Liver (tissue), 9 donors: ENCODE measurements around the gene PRG3. TPM values are rescaled to one million over a fixed set of nuclear protein-coding genes. Genes with fewer than 3 reads are reported as not detected.

Source experiments
- DNase-seq: peaks from one replicate; pipeline ENCODE4 v3.0.0-alpha.2; 2017; ENCODE audit warnings: low spot score
- H3K27ac ChIP-seq, 2 donors: one replicate each; pipeline ENCODE4 v1.7.0; 2013; ENCODE audit warnings: inconsistent platforms in 2 of 2, low read length in 2 of 2, control low read depth in 1 of 2, low read depth in 1 of 2, mild to moderate bottlenecking in 1 of 2
- H3K27me3 ChIP-seq, 4 donors: one replicate each; pipeline versions ENCODE4 v1.6.1 to v1.7.0; 2013; ENCODE audit warnings: low read length in 3 of 4, inconsistent platforms in 1 of 4, mild to moderate bottlenecking in 1 of 4, moderate library complexity in 1 of 4; ENCODE audit not compliant: control insufficient read depth in 4 of 4, insufficient read depth in 4 of 4
- H3K36me3 ChIP-seq, 4 donors: one replicate each; pipeline versions ENCODE4 v1.6.1 to v1.7.0; 2013; ENCODE audit warnings: low read length in 3 of 4, mild to moderate bottlenecking in 3 of 4, low read depth in 1 of 4, moderate library complexity in 1 of 4; ENCODE audit not compliant: control insufficient read depth in 4 of 4, insufficient read depth in 3 of 4
- H3K4me1 ChIP-seq, 4 donors: one replicate each; pipeline versions ENCODE4 v1.6.1 to v1.7.0; 2013; ENCODE audit warnings: low read length in 3 of 4, mild to moderate bottlenecking in 3 of 4, moderate library complexity in 1 of 4; ENCODE audit not compliant: control insufficient read depth in 4 of 4, insufficient read depth in 4 of 4
- H3K4me3 ChIP-seq, 3 donors: one replicate each; pipeline versions ENCODE4 v1.6.1 to v1.7.0; 2013; ENCODE audit warnings: low read length in 3 of 3, control low read depth in 1 of 3, low read depth in 1 of 3, mild to moderate bottlenecking in 1 of 3
- H3K9ac ChIP-seq, 2 donors: one replicate each; pipeline ENCODE4 v1.7.0; 2013; ENCODE audit warnings: low read length in 2 of 2, mild to moderate bottlenecking in 2 of 2, moderate library complexity in 2 of 2, control low read depth in 1 of 2, low read depth in 1 of 2
- H3K9me3 ChIP-seq, 4 donors: one replicate each; pipeline versions ENCODE4 v1.6.1 to v1.7.0; 2013; ENCODE audit warnings: low read length in 3 of 4; ENCODE audit not compliant: control insufficient read depth in 4 of 4
- CTCF ChIP-seq: fragments of 150-350 bp; IDR thresholded peaks from 2 replicates; pipeline ENCODE4 v1.5.1; 2017; ENCODE audit warnings: improper control_type of control experiment, low read depth, low read length; ENCODE audit not compliant: missing input control
- EGR1 ChIP-seq, 2 donors: IDR thresholded peaks; 2 replicates each; pipeline ENCODE4 v1.6.1; 2016 to 2018; ENCODE audit warnings: antibody characterized with exemption in 2 of 2, low read depth in 2 of 2
- FOXA2 ChIP-seq: IDR thresholded peaks from 2 replicates; pipeline ENCODE4 v1.6.1; 2016; ENCODE audit warnings: antibody characterized with exemption
- GABPA ChIP-seq, 2 donors: IDR thresholded peaks in 1 of 2; conservative IDR thresholded peaks in 1 of 2; 2 replicates each; pipeline ENCODE4 v1.6.1; 2016; ENCODE audit warnings: antibody characterized with exemption in 2 of 2, mild to moderate bottlenecking in 1 of 2, moderate library complexity in 1 of 2
- HNF4A ChIP-seq, 2 donors: conservative IDR thresholded peaks; 2 replicates each; pipeline ENCODE4 v1.6.1; 2016; ENCODE audit warnings: antibody characterized with exemption in 2 of 2, mild to moderate bottlenecking in 2 of 2
- HNF4G ChIP-seq: IDR thresholded peaks from 2 replicates; pipeline ENCODE4 v1.6.1; 2016; ENCODE audit warnings: antibody characterized with exemption
- NR2F2 ChIP-seq: IDR thresholded peaks from 2 replicates; pipeline ENCODE4 v1.6.1; 2016; ENCODE audit warnings: antibody characterized with exemption
- RAD21 ChIP-seq, 2 donors: IDR thresholded peaks; 2 replicates each; pipeline ENCODE4 v1.6.1; 2016; ENCODE audit warnings: antibody characterized with exemption in 2 of 2, mild to moderate bottlenecking in 2 of 2
- REST ChIP-seq: IDR thresholded peaks from 2 replicates; pipeline ENCODE4 v1.6.1; 2016; ENCODE audit warnings: antibody characterized with exemption, mild to moderate bottlenecking
- SP1 ChIP-seq: IDR thresholded peaks from 2 replicates; pipeline ENCODE4 v1.6.1; 2018; ENCODE audit warnings: antibody characterized with exemption, mild to moderate bottlenecking
- TAF1 ChIP-seq: conservative IDR thresholded peaks from 2 replicates; pipeline ENCODE4 v1.6.1; 2016; ENCODE audit warnings: antibody characterized with exemption, mild to moderate bottlenecking
- YY1 ChIP-seq: IDR thresholded peaks from 2 replicates; pipeline ENCODE4 v1.6.1; 2016; ENCODE audit warnings: antibody characterized with exemption, mild to moderate bottlenecking
- ZBTB33 ChIP-seq: IDR thresholded peaks from 2 replicates; pipeline ENCODE4 v1.6.1; 2016; ENCODE audit warnings: antibody characterized with exemption
- WGBS: extraction: QIAGEN DNeasy Blood & Tissue Kit; methylation state at CpG from one replicate; pipeline ENCODE4 v1.1.7; 2013; 5-methylcytosine and 5-hydroxymethylcytosine counted together
- polyA plus RNA-seq, 2 donors: library from polyadenylated mRNA; stranded (reverse) in 1 of 2; unstranded in 1 of 2; fragments of 200-250 nt in 1 of 2; fragments of >200 nt in 1 of 2; fragmentation: Nextera tagmentation in 1 of 2; extraction: Ambion mirVana in 1 of 2; gene quantifications; one replicate each; pipeline versions ENCODE4 v1.2.1 to v1.2.3, GENCODE V29; 2013 to 2015
- total RNA-seq, 2 donors: library from RNA; depleted of rRNA; stranded (reverse); fragments of >200 nt; gene quantifications; one replicate each; pipeline ENCODE4 v1.2.3, GENCODE V29; 2014
- donor health status: healthy.
- donor health status: healthy.
- donor health status: healthy.
- donor health status: healthy.
- donor health status: healthy.

The PRG3 gene
- total and polyA plus RNA-seq, 4 donors = 0.22 to 4.9 TPM; not detected in 2

- Histone ChIP-seq H3K27me3 (no peaks in the 10 kb centered on the region), H3K27ac (no peak overlapping the region), H3K9me3 (no peaks in the 10 kb centered on the region), H3K4me3 (no peak overlapping the region), H3K4me1 (peaks cover 0 to 2% (median under 1%) of the 10 kb centered on the region in 4 donors), H3K9ac (no peak overlapping the region), H3K36me3 (peaks cover 12 to 62% (median 58%) of the 10 kb centered on the region in 4 donors)
- no peak for DNase-seq
- WGBS = 85% methylated on average over 2 of the region's 2 CpGs
- TF ChIP-seq CTCF = no peak
- no peak for TF ChIP-seq YY1
- no peak for TF ChIP-seq EGR1 (IDR thresholded peaks at IDR 0.05; ENCODE audit: low read depth in 2 of 2)
- no peak for TF ChIP-seq RAD21 (IDR thresholded peaks at IDR 0.05)
- TF ChIP-seq GABPA (IDR thresholded peaks at IDR 0.05 in 1 of 2, conservative IDR thresholded peaks at IDR 0.05 in 1 of 2) = no peak
- TF ChIP-seq FOXA2 = no peak
Measured at GRCh38 chr11:57408771-57409170, 27.8 kb upstream of the PRG3 start.

GRCh38 chr11:57407941-57408475 is 27.1 kb upstream of the PRG3 start:
- Histone ChIP-seq H3K36me3 (peaks cover 12 to 54% (median 51%) of the 10 kb centered on the region in 4 donors), H3K9me3 (no peaks in the 10 kb centered on the region)
- 87% methylated on average over 8 of the region's 8 CpGs for WGBS

More at GRCh38 chr11:57407941-57408475, 27.1 kb upstream of the PRG3 start:
- no peak overlapping the region for H3K4me3 ChIP-seq
- peaks cover 0 to 1% (median 0%) of the 10 kb centered on the region in 4 donors for H3K4me1 ChIP-seq
- no peak overlapping the region for H3K9ac ChIP-seq
- no peak overlapping the region for H3K27ac ChIP-seq
- no peak for TF ChIP-seq TAF1
- no peak for TF ChIP-seq SP1
- TF ChIP-seq HNF4A (conservative IDR thresholded peaks at IDR 0.05) = no peak
- no peak for TF ChIP-seq REST
- no peak for TF ChIP-seq FOXA2
- TF ChIP-seq CTCF = no peak
- no peak for TF ChIP-seq ZBTB33
- TF ChIP-seq GABPA (IDR thresholded peaks at IDR 0.05 in 1 of 2, conservative IDR thresholded peaks at IDR 0.05 in 1 of 2) = no peak
- no peak for TF ChIP-seq NR2F2
- no peak for TF ChIP-seq YY1
- no peak for TF ChIP-seq RAD21 (IDR thresholded peaks at IDR 0.05)
- no peak for TF ChIP-seq HNF4G
- no peaks in the 10 kb centered on the region for H3K27me3 ChIP-seq
- no peak for DNase-seq
